GM12801 (cell line): ENCODE data around the gene ARPP21.

Source experiments
- CTCF ChIP-seq: IDR thresholded peaks from one replicate; pipeline ENCODE4 v1.5.1; 2011; ENCODE audit warnings: control low read depth; ENCODE audit not compliant: insufficient read length; ENCODE audit errors: extremely low read depth

Gene ARPP21

GRCh38 chr3:35782355-35782754, 143.0 kb downstream of the ARPP21 start:
- no peak for TF ChIP-seq CTCF

GRCh38 chr3:35784169-35784568, 144.8 kb downstream of the ARPP21 start:
- TF ChIP-seq CTCF = no peak

DNA sequence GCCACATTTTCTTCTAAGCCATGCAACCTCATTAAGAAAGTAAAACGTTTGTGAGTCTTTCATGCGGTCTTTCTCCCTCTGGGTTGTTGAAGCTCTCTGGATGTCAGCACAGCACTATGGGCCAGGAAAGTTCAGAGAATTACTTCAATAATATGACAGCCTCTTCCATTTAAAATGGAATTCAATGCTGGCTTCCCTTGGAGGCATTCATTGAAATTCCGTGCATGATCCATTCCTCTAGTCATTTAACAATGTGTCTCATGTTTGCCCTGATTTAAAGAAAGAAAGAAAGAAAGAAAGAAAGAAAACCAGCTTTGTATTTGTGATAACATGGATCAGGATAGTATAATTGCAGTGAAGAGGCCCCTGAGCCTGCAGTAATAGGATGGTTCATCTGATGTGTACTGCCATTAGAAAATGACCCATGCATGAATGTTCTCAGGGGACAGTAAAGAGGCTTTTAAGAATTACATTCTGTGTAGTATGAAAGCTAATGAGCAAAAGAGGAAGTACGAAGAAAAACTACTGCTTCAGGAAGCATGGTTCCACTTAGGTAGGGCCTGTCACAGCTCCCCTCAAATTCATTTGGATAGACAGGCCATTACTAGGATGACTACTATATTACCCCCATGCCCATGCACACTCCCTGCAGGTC, 146.0 kb downstream of the ARPP21 start:
- TF ChIP-seq CTCF = no peak

DNA sequence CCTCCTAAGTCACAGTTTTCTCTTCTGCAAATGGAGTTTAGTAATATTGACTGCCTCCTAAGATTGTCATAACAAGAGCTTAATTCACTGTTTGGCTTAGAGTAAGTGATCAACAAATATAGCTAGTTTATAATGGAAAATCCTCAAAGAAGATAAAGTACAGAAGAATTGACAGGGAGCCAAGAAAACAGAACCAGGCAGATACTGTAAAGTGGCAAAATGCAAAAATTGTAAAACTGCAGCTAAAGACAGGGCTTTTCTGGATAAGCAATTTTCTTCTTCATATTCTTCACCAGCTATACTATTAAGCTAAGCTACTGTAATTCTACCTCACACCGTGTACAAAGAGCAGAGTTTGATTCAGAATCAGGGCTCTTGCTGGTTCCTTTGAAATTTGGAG, 148.6 kb downstream of the ARPP21 start:
- TF ChIP-seq CTCF = no peak

GRCh38 chr3:35789042-35789831, 149.9 kb downstream of the ARPP21 start:
- no peak for TF ChIP-seq CTCF

- no peak for TF ChIP-seq CTCF
These were observed 151.4 kb downstream of the ARPP21 start for GRCh38 chr3:35790764-35791163.

- TF ChIP-seq CTCF = no peak
These were observed 154.3 kb downstream of the ARPP21 start for GRCh38 chr3:35793667-35794066.
